IMR-90 (cell line): ENCODE results near the gene P3R3URF. TPM values are rescaled to one million over a fixed set of nuclear protein-coding genes. Genes with fewer than 3 reads are reported as not detected.

Source experiments
- ATAC-seq: fragments of 200-7000 bp; cut with Tn5 transposase; 2 replicates; pipeline ENCODE4 v1.9.1; 2020; ENCODE audit warnings: low read depth, mild to moderate bottlenecking, moderate library complexity
- BruUV-seq: library from RNA; stranded (reverse); fragments of 400-500 nt; replicated peaks from 2 replicates; lab custom pipeline; 2021; lab: Mats Ljungman, UMichigan
- CTCF ChIA-PET: fragments of 300-600 bp; formaldehyde crosslinking; extraction: SDS; loops from one replicate; lab custom pipeline; 2021; ENCODE audit warnings: antibody characterized with exemption; lab: Yijun Ruan, JAX
- POLR2A ChIA-PET: fragments of 300-600 bp; sonication (Branson Sonifier 250); formaldehyde crosslinking; loops from one replicate; lab custom pipeline; 2022; ENCODE audit warnings: antibody characterized with exemption; ENCODE audit not compliant: unreplicated experiment; lab: Charles Lee
- DNase-seq: peaks from one replicate; pipeline ENCODE4 v3.0.0; 2013
- H2AFZ ChIP-seq: replicated peaks from 2 replicates; pipeline ENCODE3; 2013; ENCODE audit warnings: low read length, mild to moderate bottlenecking; ENCODE audit not compliant: poor library complexity
- H2AK5ac ChIP-seq: 2 replicates; pipeline ENCODE4 v1.6.1; 2013; ENCODE audit warnings: low read depth, low read length, inconsistent platforms
- H2AK9ac ChIP-seq: replicated peaks from 2 replicates; pipeline ENCODE3; 2013; ENCODE audit warnings: mild to moderate bottlenecking, low read depth, low read length, moderate library complexity; ENCODE audit not compliant: poor library complexity
- H2BK120ac ChIP-seq: 2 replicates; pipeline ENCODE4 v1.6.1; 2013; ENCODE audit warnings: low read depth, low read length, inconsistent platforms
- H2BK15ac ChIP-seq: 3 replicates; pipeline ENCODE4 v1.6.1; 2013; ENCODE audit warnings: low read depth, low read length, inconsistent platforms
- H2BK20ac ChIP-seq: 2 replicates; pipeline ENCODE4 v1.6.1; 2013; ENCODE audit warnings: low read depth, mild to moderate bottlenecking, inconsistent platforms, low read length, moderate library complexity
- H2BK5ac ChIP-seq: 2 replicates; pipeline ENCODE4 v1.6.1; 2013; ENCODE audit warnings: mild to moderate bottlenecking, low read depth, low read length, inconsistent platforms; ENCODE audit not compliant: poor library complexity, severe bottlenecking
- H3K14ac ChIP-seq: replicated peaks from 2 replicates; pipeline ENCODE4 v1.6.1; 2013; ENCODE audit warnings: low read depth, low read length, inconsistent platforms
- H3K18ac ChIP-seq: 2 replicates; pipeline ENCODE4 v1.6.1; 2013; ENCODE audit warnings: low read depth, low read length, control low read depth
- H3K23ac ChIP-seq: 2 replicates; pipeline ENCODE4 v1.6.1; 2013; ENCODE audit warnings: low read depth, low read length, inconsistent platforms
- H3K27ac ChIP-seq: 2 replicates; pipeline ENCODE4 v1.5.1; 2013; ENCODE audit warnings: mild to moderate bottlenecking, control low read depth, low read length; ENCODE audit not compliant: insufficient read depth
- H3K27me3 ChIP-seq: 2 replicates; pipeline ENCODE4 v1.6.1; 2013; ENCODE audit warnings: low read length; ENCODE audit not compliant: control insufficient read depth, insufficient read depth
- H3K36me3 ChIP-seq: 2 replicates; pipeline ENCODE4 v1.6.1; 2013; ENCODE audit warnings: low read length, mixed read lengths; ENCODE audit not compliant: control insufficient read depth, insufficient read depth
- H3K4ac ChIP-seq: 2 replicates; pipeline ENCODE4 v1.6.1; 2013; ENCODE audit warnings: low read depth, low read length, inconsistent platforms
- H3K4me1 ChIP-seq: 2 replicates; pipeline ENCODE4 v1.6.1; 2013; ENCODE audit warnings: low read length, mixed read lengths; ENCODE audit not compliant: control insufficient read depth, insufficient read depth
- H3K4me2 ChIP-seq: 2 replicates; pipeline ENCODE4 v1.6.1; 2013; ENCODE audit warnings: low read depth, mild to moderate bottlenecking, control low read depth, low read length, moderate library complexity
- H3K4me3 ChIP-seq: 2 replicates; pipeline ENCODE4 v1.5.1; 2013; ENCODE audit warnings: low read depth, mild to moderate bottlenecking, control low read depth, low read length, moderate library complexity; ENCODE audit not compliant: insufficient read depth
- H3K56ac ChIP-seq: 2 replicates; pipeline ENCODE4 v1.6.1; 2013; ENCODE audit warnings: low read length, inconsistent platforms; ENCODE audit not compliant: insufficient read depth; ENCODE audit errors: extremely low read depth
- H3K79me1 ChIP-seq, 2 experiments: 2 replicates each; pipeline ENCODE4 v1.6.1; 2013; ENCODE audit warnings: low read length in 2 of 2, inconsistent platforms in 1 of 2, low read depth in 1 of 2
- H3K9ac ChIP-seq: 2 replicates; pipeline ENCODE4 v1.6.1; 2013; ENCODE audit warnings: low read depth, low read length, control low read depth
- H3K9me1 ChIP-seq: 2 replicates; pipeline ENCODE4 v1.6.1; 2013; ENCODE audit warnings: low read length, inconsistent platforms; ENCODE audit not compliant: insufficient read depth
- H3K9me3 ChIP-seq: 2 replicates; pipeline ENCODE4 v1.6.1; 2013; ENCODE audit warnings: low read length; ENCODE audit not compliant: control insufficient read depth, insufficient read depth
- H4K20me1 ChIP-seq: 2 replicates; pipeline ENCODE4 v1.6.1; 2013; ENCODE audit warnings: low read length, inconsistent platforms; ENCODE audit not compliant: insufficient read depth
- H4K5ac ChIP-seq: 2 replicates; pipeline ENCODE4 v1.6.1; 2013; ENCODE audit warnings: mild to moderate bottlenecking, low read depth, low read length, control low read depth
- H4K8ac ChIP-seq, 2 experiments: 2 replicates each; pipeline ENCODE4 v1.6.1; 2013; ENCODE audit warnings: low read depth in 2 of 2, low read length in 2 of 2, control low read depth in 1 of 2, inconsistent platforms in 1 of 2
- H4K91ac ChIP-seq: 2 replicates; pipeline ENCODE4 v1.6.1; 2013; ENCODE audit warnings: low read depth, low read length, inconsistent platforms; ENCODE audit not compliant: insufficient read depth
- CEBPB ChIP-seq: IDR thresholded peaks from 2 replicates; pipeline ENCODE4 v1.6.1; 2012; ENCODE audit warnings: low read depth, low read length, improper control_type of control experiment
- CHD1 ChIP-seq: IDR thresholded peaks from 2 replicates; pipeline ENCODE4 v1.6.1; 2012; ENCODE audit warnings: low read depth, low read length, improper control_type of control experiment
- ELK1 ChIP-seq: fragments of 150-350 bp; IDR thresholded peaks from 2 replicates; pipeline ENCODE4 v1.6.1; 2016; ENCODE audit warnings: low read depth, mild to moderate bottlenecking, low read length, moderate library complexity, borderline replicate concordance
- NFE2L2 ChIP-seq: fragments of 150-350 bp; IDR thresholded peaks from 2 replicates; pipeline ENCODE4 v1.6.1; 2016; ENCODE audit warnings: low read depth, mild to moderate bottlenecking, low read length
- RCOR1 ChIP-seq: IDR thresholded peaks from 2 replicates; pipeline ENCODE4 v1.6.1; 2012; ENCODE audit warnings: mild to moderate bottlenecking, low read length, improper control_type of control experiment; ENCODE audit not compliant: insufficient replicate concordance
- RFX5 ChIP-seq: IDR thresholded peaks from 2 replicates; pipeline ENCODE4 v1.8.0; 2012; ENCODE audit warnings: low read depth, mild to moderate bottlenecking, low read length, moderate library complexity
- WGBS, 2 experiments: methylation state at CpG; one replicate each; pipeline versions ENCODE4 v1.1.5 to v1.1.7; 2013; ENCODE audit warnings: missing lambda C conversion rate in 2 of 2; ENCODE audit not compliant: insufficient read length in 1 of 2; ENCODE audit errors: extremely low coverage in 2 of 2; 5-methylcytosine and 5-hydroxymethylcytosine counted together
- dilution Hi-C: fragments of 300-500 bp; cut with HindIII; formaldehyde crosslinking; loops from one replicate; pipeline ENCODE4 v1.14.3; 2018; ENCODE audit warnings: low sequenced_read_pairs; ENCODE audit not compliant: unreplicated experiment
- in situ Hi-C: fragments of 300-500 bp; cut with MboI; formaldehyde crosslinking; loops from 3 replicates; pipeline ENCODE4 v1.14.3; 2019; ENCODE audit warnings: low sequenced_read_pairs, inconsistent platforms, mixed read lengths
- intact Hi-C: fragments of 100-400 bp; cut with micrococcal nuclease; formaldehyde crosslinking; loops from 2 replicates; pipeline ENCODE4 v1.10.0; 2022
- polyA plus RNA-seq, 3 experiments: library from polyadenylated mRNA; depleted of rRNA; stranded (reverse); fragments of >200 nt; gene quantifications; 2 replicates each; pipeline ENCODE4 v1.2.3, GENCODE V29; 2012; ENCODE audit warnings: low replicate concordance in 1 of 3
- total RNA-seq: library from RNA; depleted of rRNA; stranded (reverse); fragments of >200 nt; gene quantifications from 2 replicates; pipeline ENCODE4 v1.2.3, GENCODE V29; 2012

The P3R3URF gene
- total and polyA plus RNA-seq, 2 of the 4 experiments (the other 2 are of a cell fraction), result not detected

GRCh38 chr1:46181343-46182260 lies 5.3 kb upstream of the P3R3URF start:
- intact Hi-C loops, result no loop called here
- peak overlapping the region; percentile 64; the same call in 1 of the 2 replicates for H3K23ac ChIP-seq

More at GRCh38 chr1:46181343-46182260, 5.3 kb upstream of the P3R3URF start:
- dilution Hi-C loops, result loop anchor here (25.0 kb wide), 1 partner anchor 144 kb away; no protein-coding TSS in a partner anchor
- no peaks in the 10 kb centered on the region for H4K20me1 ChIP-seq
- H3K27ac ChIP-seq, result no peak overlapping the region
- peak overlapping the region; percentile 69; the same call in 2 of the 3 replicates for H2BK15ac ChIP-seq
- H3K4me2 ChIP-seq, result no peak overlapping the region
- H3K79me1 ChIP-seq, result no peaks in the 10 kb centered on the region
- WGBS, 2 experiments, result 86% methylated on average over 2 of the region's 10 CpGs; no CpG with 5 or more reads in 1 of the 2 experiments
- H2AK9ac ChIP-seq, result peak overlapping the region; percentile 83
- CTCF ChIA-PET, result interaction anchor here (0.6 to 3.5 kb wide), 5 partner anchors 43 to 477 kb away, joined by 3 to 21 read pairs (median 3); no protein-coding TSS in a partner anchor
- H2AK5ac ChIP-seq, result peak overlapping the region; percentile 86
- in situ Hi-C loops, result no loop called here
- peak overlapping the region; percentile 57 for H2BK20ac ChIP-seq
- no peak overlapping the region for H2BK5ac ChIP-seq
- H3K9me3 ChIP-seq, result no peaks in the 10 kb centered on the region
- POLR2A ChIA-PET, result no interaction called here
- no peak overlapping the region for H3K56ac ChIP-seq
- H3K4me3 ChIP-seq, result no peak overlapping the region
- DNase-seq, result peak; percentile 61
- H3K9ac ChIP-seq, result no peak overlapping the region
- no peaks in the 10 kb centered on the region for H3K36me3 ChIP-seq
- no peaks in the 10 kb centered on the region for H3K27me3 ChIP-seq
- H4K91ac ChIP-seq, result peak overlapping the region; percentile 32
- peaks cover 16% of the 10 kb centered on the region for H3K9me1 ChIP-seq
- 0 out of 2 replicates have a peak overlapping the region, but pooled peaks have one; percentile 38 for H3K18ac ChIP-seq
- H4K5ac ChIP-seq, result no peak overlapping the region; the same call in 1 of the 2 replicates
- H2BK120ac ChIP-seq, result peak overlapping the region; percentile 59
- H4K8ac ChIP-seq, result peak overlapping the region in 1 of 2 experiments; percentile 55; a peak in 2 of 4 replicates
- ATAC-seq, result no peak
- H3K4ac ChIP-seq, result peak overlapping the region; percentile 76
- peaks cover 16% of the 10 kb centered on the region for H3K4me1 ChIP-seq
- BruUV-seq, result no TSS peak
- no peak for TF ChIP-seq CHD1
- no peak for TF ChIP-seq RFX5
- TF ChIP-seq RCOR1, result no peak
- TF ChIP-seq ELK1, result no peak
- no peak for TF ChIP-seq CEBPB
- no peak for TF ChIP-seq NFE2L2
- peak overlapping the region; percentile 83 for H2AFZ ChIP-seq
- H3K14ac ChIP-seq, result peak overlapping the region; percentile 7; the same call in 1 of the 2 replicates
